Stimulated activated CD8-positive, alpha-beta memory T cell treated with anti-CD3 and anti-CD28 coated beads, Interleukin-2, amount 100 ng/mL, for 1 hour (primary cell): Measurements from ENCODE around the gene CHAD.
"Not testable (repeated sequence)": the region's sequence is repeated elsewhere in the genome, so short reads cannot be mapped to it uniquely, and the experiment has no call there.

Experiments used
- DNase-seq, 2 donors: peaks; one replicate each; pipeline ENCODE4 v3.0.0-alpha.2; 2020; ENCODE audit warnings: low read depth in 2 of 2

The CHAD gene

DNA sequence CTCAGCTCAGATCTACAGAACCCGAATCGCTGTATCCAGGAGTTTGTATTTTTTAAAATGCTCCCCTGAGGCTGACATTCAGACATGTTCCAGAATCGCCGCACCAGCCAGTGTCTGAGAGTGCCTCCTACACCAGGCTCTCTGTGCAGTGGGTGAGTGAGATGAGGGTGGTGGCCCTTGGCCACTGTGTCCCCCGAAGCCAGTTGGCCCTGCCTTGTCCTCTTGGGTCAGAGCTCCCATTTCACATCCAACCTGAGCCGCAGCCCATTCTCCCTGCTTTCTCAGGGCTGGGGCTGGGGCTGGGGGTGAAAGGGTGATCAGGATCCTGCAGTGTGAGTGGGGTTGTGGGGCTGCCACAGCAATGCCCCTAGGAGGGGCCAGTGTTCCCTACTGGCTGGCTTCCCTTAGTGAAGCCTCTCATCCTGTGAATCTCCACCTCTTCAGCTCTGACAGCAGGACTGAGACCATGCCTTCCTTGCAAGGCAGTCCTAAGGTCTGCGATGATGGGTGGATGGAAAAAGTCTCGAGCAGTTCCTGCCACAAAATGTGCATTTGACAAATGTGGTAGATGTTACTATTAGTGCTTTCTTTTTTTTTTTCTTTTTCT lies 26.6 kb upstream of the CHAD start:
- no peak for DNase-seq

- no peak for DNase-seq
Measured at GRCh38 chr17:50493744-50494143, 25.1 kb upstream of the CHAD start.

- DNase-seq = no peak
Measured at GRCh38 chr17:50492214-50492613, 23.5 kb upstream of the CHAD start.

DNA sequence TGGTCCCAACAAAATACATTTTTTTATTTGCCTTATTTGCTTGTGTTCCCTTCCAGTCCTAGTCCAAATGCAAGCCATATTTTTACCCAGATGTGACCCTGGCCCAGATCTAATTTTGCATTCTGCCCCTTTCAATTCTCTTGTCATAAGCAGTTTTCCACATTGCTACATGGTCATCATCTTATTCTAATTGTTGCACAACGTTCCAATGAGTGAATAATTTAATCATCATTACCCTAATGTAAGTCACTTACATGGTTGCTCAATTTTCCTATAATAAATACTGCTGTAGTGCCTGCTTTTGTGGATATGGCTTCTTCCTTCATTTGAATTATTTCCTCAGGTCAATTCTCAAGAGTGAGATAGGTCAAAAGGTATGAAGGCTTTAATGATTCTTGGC lies 22.8 kb upstream of the CHAD start:
- no peak for DNase-seq

DNA sequence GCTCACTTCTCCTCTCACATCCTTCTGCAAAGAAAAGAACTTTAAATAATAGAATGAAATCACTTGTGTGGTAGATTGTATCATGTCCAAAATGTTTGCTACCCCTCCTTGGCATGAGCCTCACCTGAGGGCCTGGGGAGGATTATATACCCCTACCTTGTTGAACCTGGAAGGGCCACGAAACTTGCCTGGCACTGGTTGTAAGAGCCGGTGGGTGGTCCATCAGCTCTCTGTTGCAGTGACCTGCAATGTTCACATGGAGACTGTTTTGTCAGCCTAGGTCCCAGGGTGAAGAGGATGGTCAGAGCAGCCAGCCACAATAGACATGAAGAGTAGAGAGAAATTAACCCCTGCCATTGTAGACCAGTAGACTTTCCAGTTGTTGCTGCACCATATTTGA lies 20.2 kb upstream of the CHAD start:
- no peak for DNase-seq

DNA sequence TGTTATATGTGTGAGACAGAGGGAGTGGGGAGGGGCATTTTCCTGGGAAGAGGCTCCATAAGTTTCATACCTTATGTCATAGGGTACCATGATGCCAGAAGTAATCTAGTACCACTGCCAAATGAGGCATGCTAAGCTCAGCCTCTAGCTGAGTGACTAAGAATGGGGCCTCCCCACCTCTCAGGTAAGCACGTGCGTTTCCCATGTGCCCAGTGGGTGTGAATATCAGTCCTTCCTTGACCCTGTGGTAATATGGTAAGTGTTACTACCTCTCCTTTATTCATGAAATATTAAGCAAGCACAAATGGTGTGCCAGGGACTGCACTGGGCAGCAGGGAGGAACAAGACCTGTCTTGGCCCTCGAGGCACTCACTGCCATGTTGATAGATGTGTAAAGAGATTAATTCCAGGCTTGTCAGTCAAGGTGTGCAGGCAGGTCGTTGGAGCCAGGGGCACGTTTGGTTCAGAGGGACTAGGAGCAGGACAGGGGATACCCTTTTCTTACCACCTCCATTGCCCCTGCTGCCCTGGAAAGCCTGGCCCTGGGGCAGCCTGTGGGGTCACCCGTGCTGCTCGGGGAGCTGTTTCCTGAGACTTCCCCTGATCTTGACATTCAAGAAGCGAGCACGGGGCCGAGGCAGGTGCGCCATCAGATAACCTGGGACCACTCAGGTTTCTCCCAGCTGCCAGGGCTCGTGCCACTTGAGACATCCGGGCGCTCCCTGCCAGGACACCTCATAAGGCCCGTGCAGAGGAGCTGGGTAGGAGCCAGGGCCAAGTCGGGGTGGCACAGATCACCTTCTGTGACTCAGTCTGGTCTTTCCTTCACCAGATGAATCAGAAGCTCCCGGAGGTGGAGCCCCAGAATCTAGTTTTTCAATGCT lies 18.8 kb upstream of the CHAD start:
- DNase-seq = no peak

DNA sequence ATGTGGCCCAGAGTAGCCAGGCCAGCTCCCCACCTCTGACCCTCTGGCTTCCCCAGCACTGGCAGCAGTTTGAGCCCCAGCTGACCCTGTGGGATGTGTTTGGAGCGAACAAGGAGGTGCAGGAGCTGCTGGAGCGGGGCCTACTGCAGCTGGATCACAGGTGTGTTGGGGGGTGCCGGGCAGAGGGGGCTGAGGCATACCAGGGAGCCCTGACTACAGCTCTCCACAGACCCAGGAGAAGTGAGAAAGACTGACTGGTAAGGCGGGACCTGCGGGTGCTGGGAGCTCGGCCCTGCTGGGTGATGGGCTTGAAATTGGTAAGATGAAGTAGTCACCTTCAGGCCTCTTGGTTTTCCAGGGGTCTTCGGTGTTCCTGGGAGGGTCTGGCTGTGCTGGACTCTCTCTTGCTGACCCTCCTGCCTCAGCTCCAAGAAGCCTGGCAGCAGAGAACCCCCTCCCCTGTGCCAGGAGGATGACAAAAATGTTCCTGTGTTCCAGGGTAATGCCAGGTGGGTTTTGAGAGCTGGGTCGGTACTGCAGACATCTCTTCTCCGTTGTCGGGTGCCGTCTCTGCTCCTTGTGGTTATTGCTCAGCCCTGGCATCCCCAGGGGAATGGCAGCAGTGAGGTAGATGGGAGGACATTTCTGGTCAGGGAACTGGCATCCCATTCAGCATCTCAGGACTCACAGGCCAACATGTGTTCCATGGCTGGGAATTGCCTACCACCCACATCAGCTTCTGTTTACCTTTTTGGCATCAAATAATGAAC lies 15.9 kb upstream of the CHAD start:
- DNase-seq = no peak

DNA sequence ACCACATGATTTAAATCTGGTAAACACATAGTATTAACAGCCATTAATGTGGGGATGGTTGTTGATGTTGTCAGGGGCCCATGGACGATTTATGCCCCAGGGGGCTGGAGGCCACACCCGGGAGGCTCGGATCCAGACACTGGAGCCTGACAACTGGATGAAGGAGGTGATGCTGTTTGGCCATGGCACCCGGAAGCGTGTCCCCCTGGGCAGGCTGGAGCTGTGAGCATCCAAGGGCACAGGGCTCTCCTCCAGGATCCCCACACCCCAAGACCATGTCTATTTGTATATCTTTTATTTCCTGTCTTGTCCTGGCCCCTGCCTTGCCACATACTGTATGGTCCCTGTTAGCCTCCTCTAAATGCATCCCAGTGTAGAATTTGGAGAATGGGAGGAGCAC lies 14.6 kb upstream of the CHAD start:
- DNase-seq = no peak

- DNase-seq = peak; percentile 24 to 46
Measured at GRCh38 chr17:50482516-50482915, 13.8 kb upstream of the CHAD start.

- DNase-seq = no peak
Measured at GRCh38 chr17:50482110-50482509, 13.4 kb upstream of the CHAD start.

DNA sequence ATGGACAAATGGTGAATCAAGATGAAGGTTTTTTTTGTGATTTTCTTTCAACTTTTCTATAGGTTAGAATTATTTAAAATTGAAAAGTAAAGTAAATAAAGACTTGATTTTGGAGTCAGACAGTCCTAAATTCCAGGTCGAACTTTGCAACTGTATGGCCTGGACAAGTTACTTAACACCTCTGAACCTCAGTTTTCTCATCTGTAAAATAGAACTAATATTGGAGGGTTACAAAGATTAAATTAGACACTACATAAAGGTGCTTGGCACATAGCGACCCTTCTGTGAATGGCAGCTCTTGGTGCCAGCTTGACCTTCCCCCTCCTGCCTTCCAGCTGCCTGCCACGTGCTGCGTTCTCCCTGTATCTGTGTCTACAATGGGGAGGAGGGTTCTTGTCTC lies 13.0 kb upstream of the CHAD start:
- DNase-seq = no peak

DNA sequence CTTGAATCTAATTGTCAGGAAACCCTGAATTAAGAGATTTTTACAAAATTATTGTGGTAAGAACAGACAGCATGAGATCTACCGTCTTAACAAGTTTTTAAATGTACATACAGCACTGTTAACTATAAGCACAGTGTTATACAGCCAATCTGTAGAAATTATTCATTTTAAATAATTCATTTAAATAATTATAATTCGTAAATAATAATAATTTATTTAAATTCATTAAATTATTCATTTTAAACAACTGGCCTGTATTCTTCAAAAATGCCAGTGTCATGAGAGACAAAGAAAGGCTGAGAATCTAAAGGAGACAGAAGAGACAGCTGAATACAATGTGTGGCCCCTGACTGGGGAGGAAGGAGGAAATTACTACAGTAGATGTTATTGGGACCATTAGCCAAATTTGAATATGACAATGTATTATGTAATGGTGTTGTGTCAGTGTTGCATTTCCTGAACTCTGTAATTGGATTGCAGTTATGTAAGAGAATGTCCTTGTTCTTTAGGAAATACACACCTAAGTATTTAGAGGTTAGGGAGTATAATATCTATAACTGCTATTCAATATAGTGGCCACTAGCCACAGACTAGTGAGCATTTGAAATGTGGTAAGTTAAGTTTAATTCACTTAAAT lies 12.3 kb upstream of the CHAD start:
- no peak for DNase-seq

GRCh38 chr17:50480142-50480764 lies 11.6 kb upstream of the CHAD start:
- no peak for DNase-seq

DNA sequence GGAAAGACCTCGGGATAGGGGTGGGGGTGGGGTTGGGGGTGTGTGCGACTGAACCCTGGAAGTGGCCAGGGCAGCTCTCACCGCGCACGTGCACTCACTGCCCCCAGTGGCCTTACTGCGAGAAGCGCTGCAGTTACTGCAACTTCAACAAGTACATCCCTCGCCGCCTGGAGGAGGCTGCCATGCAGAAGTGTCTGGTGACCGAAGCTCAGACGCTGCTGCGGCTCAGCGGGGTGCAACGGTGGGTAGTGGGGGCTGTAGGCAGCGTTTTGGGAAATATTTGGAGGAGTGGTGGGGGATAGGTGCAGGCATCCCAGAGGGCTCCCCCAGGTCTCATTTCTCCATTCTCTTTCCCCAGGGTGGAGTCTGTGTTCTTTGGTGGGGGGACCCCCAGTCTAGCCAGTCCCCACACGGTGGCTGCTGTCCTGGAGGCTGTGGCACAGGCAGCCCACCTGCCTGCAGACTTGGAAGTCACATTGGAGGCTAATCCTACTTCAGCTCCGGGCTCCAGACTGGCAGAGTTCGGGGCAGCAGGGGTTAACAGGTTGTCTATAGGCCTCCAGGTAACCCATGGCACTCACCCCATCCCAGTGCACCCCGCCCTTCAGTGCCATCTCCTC lies 11.0 kb upstream of the CHAD start:
- peak; percentile 28 to 44 for DNase-seq

GRCh38 chr17:50478391-50479381 lies 10.0 kb upstream of the CHAD start, which contains the start of gene RSAD1:
Gene RSAD1, plus strand, starts transcription at chr17:50478860. Its CDS starts 25 bp downstream, at chr17:50478885.
- DNase-seq = peak; percentile 71 to 78

DNA sequence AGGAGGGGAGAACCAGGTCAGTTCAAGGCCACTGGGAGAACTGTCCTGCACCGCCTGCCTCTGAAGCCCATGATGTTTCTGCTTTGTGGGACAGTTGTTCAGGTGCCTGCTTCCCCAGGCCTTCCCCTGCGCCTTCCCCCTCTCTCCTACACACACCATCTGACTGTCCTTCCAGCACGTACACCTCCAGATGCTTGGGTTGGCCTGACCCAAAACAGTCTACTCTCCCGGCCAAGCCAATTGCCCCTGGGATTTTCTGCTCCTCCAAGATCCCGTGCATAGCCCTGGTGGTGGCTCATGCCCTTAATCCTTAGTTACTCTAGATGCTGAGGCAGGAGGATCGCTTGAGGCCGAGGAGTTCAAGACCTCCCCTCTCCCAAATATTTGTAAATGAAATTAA lies 9.3 kb upstream of the CHAD start:
- no peak for DNase-seq

DNA sequence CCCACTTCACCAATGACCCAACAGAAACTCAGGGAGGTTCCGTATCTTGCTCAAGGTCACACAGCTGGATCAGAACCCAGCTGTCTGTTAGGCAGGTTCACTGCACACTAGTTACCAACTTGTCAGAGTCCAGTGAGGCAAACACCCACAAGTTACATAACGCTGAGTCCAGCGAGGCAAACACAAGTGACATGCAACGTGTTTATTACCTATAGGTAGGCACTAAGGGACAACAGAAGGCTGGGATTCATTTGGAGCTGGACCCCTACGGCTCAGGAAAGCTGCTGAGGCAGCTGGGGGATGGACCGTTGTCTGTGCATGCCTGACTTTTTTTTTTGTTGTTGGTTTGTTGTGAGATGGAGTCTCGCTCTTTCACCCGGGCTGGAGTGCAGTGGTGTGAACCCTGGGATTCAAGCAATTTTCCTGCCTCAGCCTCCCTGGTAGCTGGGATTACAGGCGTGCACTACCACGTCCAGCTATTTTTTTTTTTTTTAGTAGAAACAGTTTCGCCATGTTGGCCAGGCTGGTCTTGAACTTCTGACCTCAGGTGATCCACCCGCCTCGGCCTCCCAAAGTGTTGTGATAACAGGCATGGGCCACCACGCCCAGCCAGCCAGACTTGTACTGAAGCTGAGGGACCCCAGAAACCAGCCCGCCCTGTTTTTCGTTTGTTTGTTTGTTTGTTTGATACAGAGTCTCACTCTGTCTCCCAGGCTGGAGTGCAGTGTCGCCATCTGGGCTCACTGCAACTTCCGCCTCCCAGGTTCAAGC lies 8.1 kb upstream of the CHAD start:
- no peak for DNase-seq

DNA sequence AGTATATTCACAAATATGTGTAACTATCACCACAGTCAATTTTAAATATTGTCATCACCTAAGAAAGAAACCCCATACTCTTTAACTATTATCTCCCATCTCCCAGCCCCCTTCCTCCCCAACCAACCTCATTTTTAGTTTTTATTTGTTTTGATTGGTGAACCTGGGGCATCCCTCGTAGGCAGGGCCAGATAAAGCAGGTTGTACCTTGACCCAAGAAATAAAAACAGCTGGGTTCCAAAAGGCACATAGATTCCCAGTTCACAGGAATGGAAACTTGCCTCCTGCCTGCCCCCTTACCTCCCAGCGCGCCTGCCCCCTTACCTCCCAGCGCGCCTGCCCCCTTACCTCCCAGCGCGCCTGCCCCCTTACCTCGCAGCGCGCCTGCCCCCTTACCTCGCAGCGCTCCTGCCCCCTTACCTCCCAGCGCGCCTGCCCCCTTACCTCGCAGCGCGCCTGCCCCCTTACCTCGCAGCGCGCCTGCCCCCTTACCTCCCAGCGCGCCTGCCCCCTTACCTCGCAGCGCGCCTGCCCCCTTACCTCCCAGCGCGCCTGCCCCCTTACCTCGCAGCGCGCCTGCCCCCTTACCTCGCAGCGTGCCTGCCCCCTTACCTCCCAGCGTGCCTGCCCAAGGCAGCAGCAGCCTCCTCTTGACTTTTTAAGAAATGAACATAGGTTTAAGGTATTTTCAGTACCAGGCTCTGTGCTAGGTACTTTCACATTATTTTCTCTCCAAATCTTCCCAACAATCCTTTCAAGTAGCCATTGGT lies 7.3 kb upstream of the CHAD start:
- not testable (repeated sequence) for DNase-seq
